Measurements from ENCODE around the gene LRRFIP2. TPM values are rescaled to one million over a fixed set of nuclear protein-coding genes. Genes with fewer than 3 reads are reported as not detected.
A peak's percentile ranks its signal among the peaks of the same experiment; 100 is the strongest.

Gene LRRFIP2
- total RNA-seq, 1 donor from 2014 or later, result 62.4 TPM

DNA sequence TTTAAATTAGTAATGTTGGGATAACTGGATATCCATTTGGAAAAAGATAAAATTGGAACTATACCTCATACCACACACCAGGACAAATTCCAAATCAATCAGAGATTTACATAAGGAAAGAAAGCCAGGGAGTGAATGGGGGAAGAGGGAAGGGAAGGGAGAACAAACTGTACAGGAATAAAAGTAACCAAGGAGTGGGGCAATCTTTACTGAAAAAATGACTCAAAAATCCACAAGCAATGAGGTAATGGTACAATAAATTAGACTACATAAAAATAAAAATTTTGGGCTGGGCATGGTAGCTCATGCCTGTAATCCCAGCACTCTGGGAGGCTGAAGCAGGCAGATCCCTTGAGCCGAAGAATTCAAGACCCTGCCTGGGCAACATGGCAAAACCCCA, 98.4 kb downstream of the LRRFIP2 start:
- FAIRE-seq (no peak), DNase-seq (ENCODE audit: low read depth) (no peak)
- no peaks in the 10 kb centered on the region for H3K9me3 ChIP-seq (ENCODE audit: insufficient read depth, low read depth, low read length)
- H3K4me3 ChIP-seq (ENCODE audit: insufficient read depth, low read depth, low read length), result no peak overlapping the region
- no peak overlapping the region for H3K4me2 ChIP-seq (ENCODE audit: low read length)
- no peaks in the 10 kb centered on the region for H3K27me3 Mint-ChIP-seq (ENCODE audit: low read depth, unreplicated experiment)
- H4K20me1 ChIP-seq (ENCODE audit: insufficient read depth, low read length), result peaks cover 3% of the 10 kb centered on the region
- H3K36me3 ChIP-seq (ENCODE audit: insufficient read depth, low read length), result peaks cover 7% of the 10 kb centered on the region
- no peak overlapping the region for H3K27ac ChIP-seq (ENCODE audit: low read depth, low read length)
- no peaks in the 10 kb centered on the region for H3K27me3 ChIP-seq (ENCODE audit: insufficient read depth, low read length)
- H3K9ac ChIP-seq (ENCODE audit: low read length), result no peak overlapping the region
- peaks cover 30% of the 10 kb centered on the region for H3K4me1 Mint-ChIP-seq (ENCODE audit: low read depth, unreplicated experiment)
- peaks cover 30% of the 10 kb centered on the region for H3K4me1 ChIP-seq (ENCODE audit: insufficient read depth, low read length)
- H3K27ac Mint-ChIP-seq (ENCODE audit: unreplicated experiment), result no peak overlapping the region
- H3K79me2 ChIP-seq (ENCODE audit: insufficient read depth, low read length), result no peaks in the 10 kb centered on the region
- H3K4me3 Mint-ChIP-seq (ENCODE audit: unreplicated experiment), result no peak overlapping the region
- TF ChIP-seq CTCF (IDR thresholded peaks at IDR 0.05; ENCODE audit: insufficient read depth, low read depth, low read length) (no peak), EZH2 (IDR thresholded peaks at IDR 0.05; ENCODE audit: insufficient read depth, low read length) (no peak)
- no peaks in the 10 kb centered on the region for H3K9me3 Mint-ChIP-seq (ENCODE audit: unreplicated experiment)
- peaks cover 7% of the 10 kb centered on the region for H3K36me3 Mint-ChIP-seq (ENCODE audit: low read depth, unreplicated experiment)
- no peak overlapping the region for H2AFZ ChIP-seq (ENCODE audit: low read depth, low read length)

DNA sequence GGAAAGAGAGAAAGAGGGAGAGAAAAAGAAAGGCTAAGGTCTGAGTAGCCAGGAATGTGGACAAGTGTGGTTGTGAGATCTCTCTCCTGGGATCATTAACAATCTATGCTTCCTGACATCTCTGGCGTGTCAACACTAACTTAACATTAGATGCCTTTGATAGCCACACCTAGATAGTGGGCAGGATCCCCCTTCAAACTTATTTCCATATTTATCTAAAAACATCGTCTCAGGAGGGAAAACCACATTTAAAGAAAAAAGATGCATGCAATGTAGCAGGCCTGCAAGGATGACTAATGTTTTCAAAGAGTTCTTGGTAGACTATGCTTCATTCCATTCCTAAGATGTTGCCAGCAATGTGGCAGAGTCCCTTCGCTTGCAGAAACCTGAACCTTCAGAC, 100.2 kb downstream of the LRRFIP2 start:
- peaks cover 2% of the 10 kb centered on the region for H3K9me3 Mint-ChIP-seq (ENCODE audit: unreplicated experiment)
- Histone ChIP-seq H3K4me1 (ENCODE audit: insufficient read depth, low read length) (peaks cover 30% of the 10 kb centered on the region), H3K4me2 (ENCODE audit: low read length) (peak overlapping the region; percentile 74), H3K4me3 (ENCODE audit: insufficient read depth, low read depth, low read length) (no peak overlapping the region), H3K9ac (ENCODE audit: low read length) (no peak overlapping the region), H3K27ac (ENCODE audit: low read depth, low read length) (peak overlapping the region; percentile 62), H2AFZ (ENCODE audit: low read depth, low read length) (no peak overlapping the region), H3K36me3 (ENCODE audit: insufficient read depth, low read length) (peaks cover 3% of the 10 kb centered on the region), H3K79me2 (ENCODE audit: insufficient read depth, low read length) (no peaks in the 10 kb centered on the region), H4K20me1 (ENCODE audit: insufficient read depth, low read length) (peaks cover 3% of the 10 kb centered on the region), H3K9me3 (ENCODE audit: insufficient read depth, low read depth, low read length) (no peaks in the 10 kb centered on the region), H3K27me3 (ENCODE audit: insufficient read depth, low read length) (no peaks in the 10 kb centered on the region)
- H3K36me3 Mint-ChIP-seq (ENCODE audit: low read depth, unreplicated experiment), result peaks cover 9% of the 10 kb centered on the region
- H3K4me1 Mint-ChIP-seq (ENCODE audit: low read depth, unreplicated experiment), result peaks cover 30% of the 10 kb centered on the region
- peak overlapping the region; percentile 81 for H3K27ac Mint-ChIP-seq (ENCODE audit: unreplicated experiment)
- no peaks in the 10 kb centered on the region for H3K27me3 Mint-ChIP-seq (ENCODE audit: low read depth, unreplicated experiment)
- no peak overlapping the region for H3K4me3 Mint-ChIP-seq (ENCODE audit: unreplicated experiment)
- DNase-seq (ENCODE audit: low read depth) (peak; percentile 90), FAIRE-seq (peak; percentile 99)
- TF ChIP-seq EZH2 (IDR thresholded peaks at IDR 0.05; ENCODE audit: insufficient read depth, low read length) (no peak), CTCF (IDR thresholded peaks at IDR 0.05; ENCODE audit: insufficient read depth, low read depth, low read length) (no peak)

GRCh38 chr3:37072892-37073291, 101.5 kb downstream of the LRRFIP2 start:
- peaks cover 16% of the 10 kb centered on the region for H3K36me3 Mint-ChIP-seq (ENCODE audit: low read depth, unreplicated experiment)
- no peaks in the 10 kb centered on the region for H3K27me3 Mint-ChIP-seq (ENCODE audit: low read depth, unreplicated experiment)
- peak overlapping the region; percentile 75 for H3K27ac Mint-ChIP-seq (ENCODE audit: unreplicated experiment)
- peak overlapping the region; percentile 20 for H3K4me3 ChIP-seq (ENCODE audit: insufficient read depth, low read depth, low read length)
- FAIRE-seq (peak; percentile 95), DNase-seq (ENCODE audit: low read depth) (peak; percentile 86)
- H3K36me3 ChIP-seq (ENCODE audit: insufficient read depth, low read length), result peaks cover 5% of the 10 kb centered on the region
- peaks cover 3% of the 10 kb centered on the region for H4K20me1 ChIP-seq (ENCODE audit: insufficient read depth, low read length)
- H3K27me3 ChIP-seq (ENCODE audit: insufficient read depth, low read length), result no peaks in the 10 kb centered on the region
- peak overlapping the region; percentile 51 for H3K9ac ChIP-seq (ENCODE audit: low read length)
- peaks cover 30% of the 10 kb centered on the region for H3K4me1 ChIP-seq (ENCODE audit: insufficient read depth, low read length)
- no peaks in the 10 kb centered on the region for H3K9me3 ChIP-seq (ENCODE audit: insufficient read depth, low read depth, low read length)
- H3K27ac ChIP-seq (ENCODE audit: low read depth, low read length), result peak overlapping the region; percentile 55
- H3K4me2 ChIP-seq (ENCODE audit: low read length), result peak overlapping the region; percentile 83
- H3K79me2 ChIP-seq (ENCODE audit: insufficient read depth, low read length), result no peaks in the 10 kb centered on the region
- peaks cover 2% of the 10 kb centered on the region for H3K9me3 Mint-ChIP-seq (ENCODE audit: unreplicated experiment)
- H3K4me3 Mint-ChIP-seq (ENCODE audit: unreplicated experiment), result peak overlapping the region; percentile 51
- H2AFZ ChIP-seq (ENCODE audit: low read depth, low read length), result no peak overlapping the region
- H3K4me1 Mint-ChIP-seq (ENCODE audit: low read depth, unreplicated experiment), result peaks cover 33% of the 10 kb centered on the region
- TF ChIP-seq CTCF (IDR thresholded peaks at IDR 0.05; ENCODE audit: insufficient read depth, low read depth, low read length) (no peak), EZH2 (IDR thresholded peaks at IDR 0.05; ENCODE audit: insufficient read depth, low read length) (no peak)
